Ovary (tissue), 9 donors: Measurements from ENCODE around the gene CYB5B. TPM values are rescaled to one million over a fixed set of nuclear protein-coding genes. Genes with fewer than 3 reads are reported as not detected.

Experiments
- DNase-seq, 5 donors: peaks; one replicate each; pipeline ENCODE4 v3.0.0-alpha.2; 2019 to 2020
- H3K27ac ChIP-seq, 2 donors: fragments of 200-600 bp; one replicate each; pipeline versions ENCODE4 v1.5.1 to v1.8.0; 2019 to 2022
- H3K27me3 ChIP-seq: fragments of 200-600 bp; one replicate; pipeline ENCODE4 v1.8.0; 2022
- H3K36me3 ChIP-seq: fragments of 200-600 bp; sonication (generic); one replicate; pipeline ENCODE4 v1.5.1; 2019
- H3K4me1 ChIP-seq: one replicate; pipeline ENCODE4 v1.8.1; 2013; ENCODE audit warnings: mild to moderate bottlenecking, moderate library complexity; ENCODE audit not compliant: insufficient read depth
- H3K4me3 ChIP-seq: fragments of 200-600 bp; sonication (generic); one replicate; pipeline ENCODE4 v1.5.1; 2017
- H3K9me3 ChIP-seq, 2 donors: fragments of 200-600 bp in 1 of 2; sonication (generic) in 1 of 2; one replicate each; pipeline versions ENCODE4 v1.5.1 to v1.8.1; 2013 to 2019; ENCODE audit warnings: mild to moderate bottlenecking in 1 of 2, moderate library complexity in 1 of 2
- CTCF ChIP-seq, 3 donors: fragments of 450-650 bp in 2 of 3; fragments of 200-600 bp in 1 of 3; IDR thresholded peaks; one replicate each; pipeline versions ENCODE4 v1.5.1 to v1.8.0; 2016 to 2022; ENCODE audit warnings: antibody characterized with exemption in 3 of 3, mild to moderate bottlenecking in 1 of 3
- EP300 ChIP-seq: sonication (generic); formaldehyde crosslinking; IDR thresholded peaks from one replicate; pipeline ENCODE4 v1.6.1; 2017; ENCODE audit warnings: antibody characterized with exemption
- POLR2A ChIP-seq: fragments of 450-650 bp; IDR thresholded peaks from one replicate; pipeline ENCODE4 v1.6.1; 2017; ENCODE audit warnings: antibody characterized with exemption, mild to moderate bottlenecking, moderate library complexity
- WGBS, 3 donors: extraction: QIAGEN DNeasy Blood & Tissue Kit in 1 of 3; methylation state at CpG; one replicate each; pipeline versions ENCODE4 v1.1.5 to v1.1.7; 2013 to 2017; 5-methylcytosine and 5-hydroxymethylcytosine counted together
- intact Hi-C, 4 donors: fragments of 100-400 bp; cut with DNase I; formaldehyde crosslinking; loops; one replicate each; pipeline versions ENCODE4 v1.11.0 to v1.15.1; 2022 to 2023
- polyA plus RNA-seq, 2 donors: library from polyadenylated mRNA; stranded (reverse); fragments of 200-250 nt in 1 of 2; fragments of 350-450 nt in 1 of 2; fragmentation: Illumina TruSeq in 1 of 2; extraction: RNeasy Lipid Tissue Mini Kit (QIAGEN cat#74804) in 1 of 2; gene quantifications; one replicate each; pipeline ENCODE4 v1.2.3, GENCODE V29; 2013 to 2014
- total RNA-seq, 7 donors: library from RNA; depleted of rRNA in 2 of 7; stranded (reverse); fragments of >200 nt in 2 of 7; fragmentation: NEBNext Ultra II Directional in 3 of 7; extraction: Animal tissue kit (Norgen Biotek cat#: 25700) in 3 of 7; gene quantifications; one replicate each; pipeline versions ENCODE4 v1.1.0 to v1.2.4, GENCODE V29; 2016 to 2023
- donor health status: DM: no; HTN: no; CAD: no; lungs with moderate emphysema.
- donor health status: DM: no; HTN: no; CAD: no.
- donor health status: Bipolar disorder and iron deficiency.
- donor health status: DM: yes; HTN: yes; CAD: no.
- donor health status: DM: no; HTN: no; CAD: no.
- donor health status: DM: yes; HTN: yes; CAD: no.

CYB5B gene
- total and polyA plus RNA-seq, 9 donors = 24.8 to 148 (median 55.8) TPM

- no peaks in the 10 kb centered on the region for H3K9me3 ChIP-seq
- no peak overlapping the region for H3K4me3 ChIP-seq
- no peaks in the 10 kb centered on the region for H3K36me3 ChIP-seq
- 76 to 78% (median 76%) methylated on average over 2 of the region's 2 CpGs for WGBS, 3 donors
- H3K27me3 ChIP-seq = no peaks in the 10 kb centered on the region
- H3K4me1 ChIP-seq = no peaks in the 10 kb centered on the region
- no peak overlapping the region for H3K27ac ChIP-seq
- no peak for DNase-seq
- TF ChIP-seq CTCF (IDR thresholded peaks at IDR 0.05) = no peak
- no peak for TF ChIP-seq EP300
- TF ChIP-seq POLR2A = no peak
- intact Hi-C loops = no loop called here
Measured at GRCh38 chr16:69466547-69466946, 42.1 kb downstream of the CYB5B start.

- Histone ChIP-seq H3K36me3 (no peaks in the 10 kb centered on the region), H3K4me3 (no peak overlapping the region), H3K27ac (no peak overlapping the region), H3K27me3 (no peaks in the 10 kb centered on the region), H3K4me1 (no peaks in the 10 kb centered on the region), H3K9me3 (no peaks in the 10 kb centered on the region)
- WGBS, 3 donors = 48 to 66% (median 53%) methylated on average over 1 of the region's 1 CpG
- intact Hi-C loops = no loop called here
- no peak for DNase-seq
- TF ChIP-seq POLR2A (no peak), EP300 (no peak), CTCF (IDR thresholded peaks at IDR 0.05) (no peak)
Measured at GRCh38 chr16:69467080-69467479, 42.7 kb downstream of the CYB5B start.

- no peaks in the 10 kb centered on the region for H3K4me1 ChIP-seq
- DNase-seq = no peak
- 79 to 97% (median 94%) methylated on average over 8 of the region's 8 CpGs for WGBS, 3 donors
- no peaks in the 10 kb centered on the region for H3K9me3 ChIP-seq
- no peaks in the 10 kb centered on the region for H3K36me3 ChIP-seq
- H3K27me3 ChIP-seq = no peaks in the 10 kb centered on the region
- intact Hi-C loops = no loop called here
- no peak overlapping the region for H3K27ac ChIP-seq
- TF ChIP-seq CTCF (IDR thresholded peaks at IDR 0.05) = no peak
- no peak for TF ChIP-seq EP300
- TF ChIP-seq POLR2A = no peak
- H3K4me3 ChIP-seq = no peak overlapping the region
Measured at GRCh38 chr16:69467531-69468204, 43.2 kb downstream of the CYB5B start.

GRCh38 chr16:69469807-69470561, 45.6 kb downstream of the CYB5B start:
- H3K27ac ChIP-seq = no peak overlapping the region
- intact Hi-C loops = no loop called here
- no peaks in the 10 kb centered on the region for H3K27me3 ChIP-seq
- H3K4me3 ChIP-seq = no peak overlapping the region
- no peak for TF ChIP-seq EP300
- DNase-seq = no peak
- H3K9me3 ChIP-seq = no peaks in the 10 kb centered on the region
- no peaks in the 10 kb centered on the region for H3K4me1 ChIP-seq
- 78 to 89% (median 82%) methylated on average over 4 of the region's 4 CpGs for WGBS, 3 donors
- no peaks in the 10 kb centered on the region for H3K36me3 ChIP-seq

- TF ChIP-seq EP300 = no peak
- no peak for TF ChIP-seq CTCF (IDR thresholded peaks at IDR 0.05)
- TF ChIP-seq POLR2A = no peak
- no peaks in the 10 kb centered on the region for H3K9me3 ChIP-seq
- 89 to 96% (median 90%) methylated on average over 1 of the region's 1 CpG for WGBS, 3 donors
- DNase-seq = no peak
- H3K36me3 ChIP-seq = no peaks in the 10 kb centered on the region
- H3K4me1 ChIP-seq = no peaks in the 10 kb centered on the region
- no peak overlapping the region for H3K27ac ChIP-seq
- no peaks in the 10 kb centered on the region for H3K27me3 ChIP-seq
- intact Hi-C loops = no loop called here
- no peak overlapping the region for H3K4me3 ChIP-seq
Measured at GRCh38 chr16:69471121-69471520, 46.7 kb downstream of the CYB5B start.
